GM18505 (cell line): Measurements from ENCODE around the gene COL4A4.

Experiments
- ATAC-seq: cut with Tn5 transposase; IDR thresholded peaks from one replicate; pipeline ENCODE4 v1.9.1; 2021; ENCODE audit not compliant: unreplicated experiment
- POLR2A ChIP-seq: IDR thresholded peaks from 4 replicates; pipeline ENCODE4 v1.6.1; 2011; ENCODE audit warnings: borderline replicate concordance; ENCODE audit not compliant: insufficient read depth, insufficient read length; ENCODE audit errors: extremely low read depth

Gene COL4A4

GRCh38 chr2:227150222-227150936 lies 13.6 kb downstream of the COL4A4 start:
- TF ChIP-seq POLR2A, result no peak
- ATAC-seq, result no peak

- TF ChIP-seq POLR2A, result no peak
- no peak for ATAC-seq
These were observed 15.9 kb downstream of the COL4A4 start for GRCh38 chr2:227148106-227148505.

- no peak for TF ChIP-seq POLR2A
- no peak for ATAC-seq
These were observed 17.0 kb downstream of the COL4A4 start for GRCh38 chr2:227147023-227147422.

- ATAC-seq, result no peak
- no peak for TF ChIP-seq POLR2A
These were observed 17.5 kb downstream of the COL4A4 start for GRCh38 chr2:227146456-227146855.

- TF ChIP-seq POLR2A, result no peak
- ATAC-seq, result no peak
These were observed 20.1 kb downstream of the COL4A4 start for GRCh38 chr2:227143895-227144294.

- TF ChIP-seq POLR2A, result no peak
These were observed 22.7 kb downstream of the COL4A4 start for GRCh38 chr2:227141301-227141700.

GRCh38 chr2:227134591-227134990 lies 29.4 kb downstream of the COL4A4 start:
- no peak for ATAC-seq
- TF ChIP-seq POLR2A, result no peak

More at GRCh38 chr2:227141301-227141700, 22.7 kb downstream of the COL4A4 start:
- no peak for ATAC-seq

- ATAC-seq, result no peak
- no peak for TF ChIP-seq POLR2A
These were observed 31.0 kb downstream of the COL4A4 start for GRCh38 chr2:227132986-227133385.

GRCh38 chr2:227130636-227131035 lies 33.4 kb downstream of the COL4A4 start:
- no peak for ATAC-seq
- TF ChIP-seq POLR2A, result no peak

- no peak for ATAC-seq
- no peak for TF ChIP-seq POLR2A
These were observed 36.8 kb downstream of the COL4A4 start for GRCh38 chr2:227127201-227127600.

- ATAC-seq, result no peak
- TF ChIP-seq POLR2A, result no peak
These were observed 38.5 kb downstream of the COL4A4 start for GRCh38 chr2:227125506-227125905.

- no peak for ATAC-seq
- TF ChIP-seq POLR2A, result no peak
These were observed 39.2 kb downstream of the COL4A4 start for GRCh38 chr2:227124811-227125210.

GRCh38 chr2:227123697-227124096 lies 40.3 kb downstream of the COL4A4 start:
- no peak for TF ChIP-seq POLR2A
- ATAC-seq, result no peak

- ATAC-seq, result no peak
- TF ChIP-seq POLR2A, result no peak
These were observed 45.7 kb downstream of the COL4A4 start for GRCh38 chr2:227118353-227118752.
